Endothelial cell of umbilical vein (primary cell): ENCODE results near the gene B3GNT7.

Experiments used
- CTCF ChIP-seq, 2 donors: IDR thresholded peaks; 1 replicate in 1 of 2; 2 replicates in 1 of 2; pipeline ENCODE4 v1.5.1; 2011; ENCODE audit warnings: low read length in 2 of 2, mild to moderate bottlenecking in 2 of 2, moderate library complexity in 2 of 2, control low read depth in 1 of 2, inconsistent platforms in 1 of 2, low read depth in 1 of 2; ENCODE audit not compliant: insufficient read depth in 1 of 2; ENCODE audit errors: extremely low read depth in 1 of 2
- EZH2 ChIP-seq: IDR thresholded peaks from 2 replicates; pipeline ENCODE4 v1.6.1; 2012; ENCODE audit warnings: borderline replicate concordance, low read depth, mild to moderate bottlenecking, moderate library complexity, low read length, inconsistent platforms; ENCODE audit not compliant: severe bottlenecking
- FOS ChIP-seq: IDR thresholded peaks from 2 replicates; pipeline ENCODE4 v1.6.1; 2011; ENCODE audit warnings: mild to moderate bottlenecking, low read length, moderate library complexity, borderline replicate concordance; ENCODE audit not compliant: insufficient read depth
- GATA2 ChIP-seq: IDR thresholded peaks from 2 replicates; pipeline ENCODE4 v1.7.0; 2011; ENCODE audit warnings: low read depth, mild to moderate bottlenecking, moderate library complexity, mixed read lengths, low read length; ENCODE audit not compliant: insufficient read length, insufficient read depth
- JUN ChIP-seq: IDR thresholded peaks from 2 replicates; pipeline ENCODE4 v1.6.1; 2011; ENCODE audit warnings: borderline replicate concordance, low read depth; ENCODE audit not compliant: insufficient read length, insufficient read depth
- MYC ChIP-seq: IDR thresholded peaks from one replicate; pipeline ENCODE4 v1.6.1; 2011; ENCODE audit warnings: mild to moderate bottlenecking, low read depth, low read length
- POLR2A ChIP-seq: IDR thresholded peaks from 2 replicates; pipeline ENCODE4 v1.6.1; 2012; ENCODE audit warnings: low read depth, mild to moderate bottlenecking, control low read depth, low read length
- POLR2AphosphoS5 ChIP-seq: IDR thresholded peaks from 2 replicates; pipeline ENCODE4 v1.6.1; 2012; ENCODE audit warnings: low read depth, mild to moderate bottlenecking, control low read depth, low read length, moderate library complexity; ENCODE audit not compliant: insufficient read depth
- TF ChIP-seq, protein P1 (sequence below): IDR thresholded peaks from 2 replicates; pipeline ENCODE4 v1.6.1; 2011; ENCODE audit not compliant: insufficient read depth, insufficient read length

GRCh38 chr2:231399046-231399852 is 3.7 kb downstream of the B3GNT7 start:
- TF ChIP-seq EZH2 (no peak), CTCF (IDR thresholded peaks at IDR 0.05; ENCODE audit: extremely low read depth in 1 of 2, insufficient read depth in 1 of 2, low read depth in 1 of 2, low read length in 2 of 2) (no peak), POLR2A (no peak), POLR2AphosphoS5 (no peak), MYC (no peak), GATA2 (no peak), JUN (no peak), FOS (no peak)
- TF ChIP-seq, protein P1, sequence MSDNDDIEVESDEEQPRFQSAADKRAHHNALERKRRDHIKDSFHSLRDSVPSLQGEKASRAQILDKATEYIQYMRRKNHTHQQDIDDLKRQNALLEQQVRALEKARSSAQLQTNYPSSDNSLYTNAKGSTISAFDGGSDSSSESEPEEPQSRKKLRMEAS = no peak
